Daoy (cell line): ENCODE measurements around the gene CHMP2A. TPM values are rescaled to one million over a fixed set of nuclear protein-coding genes. Genes with fewer than 3 reads are reported as not detected.
"Not testable (repeated sequence)": the region's sequence is repeated elsewhere in the genome, so short reads cannot be mapped to it uniquely, and the experiment has no call there.

Experiments
- DNase-seq: peaks from one replicate; pipeline ENCODE4 v3.0.0-alpha.2; 2015; ENCODE audit warnings: low read depth
- total RNA-seq: library from RNA; depleted of rRNA; stranded (reverse); fragments of >200 nt; shearing (Covaris generic); gene quantifications from 2 replicates; pipeline ENCODE4 v1.2.3, GENCODE V29; 2014; rRNA removed

Gene CHMP2A
- total RNA-seq, 1 experiment from 2014 or later = 103 TPM

DNA sequence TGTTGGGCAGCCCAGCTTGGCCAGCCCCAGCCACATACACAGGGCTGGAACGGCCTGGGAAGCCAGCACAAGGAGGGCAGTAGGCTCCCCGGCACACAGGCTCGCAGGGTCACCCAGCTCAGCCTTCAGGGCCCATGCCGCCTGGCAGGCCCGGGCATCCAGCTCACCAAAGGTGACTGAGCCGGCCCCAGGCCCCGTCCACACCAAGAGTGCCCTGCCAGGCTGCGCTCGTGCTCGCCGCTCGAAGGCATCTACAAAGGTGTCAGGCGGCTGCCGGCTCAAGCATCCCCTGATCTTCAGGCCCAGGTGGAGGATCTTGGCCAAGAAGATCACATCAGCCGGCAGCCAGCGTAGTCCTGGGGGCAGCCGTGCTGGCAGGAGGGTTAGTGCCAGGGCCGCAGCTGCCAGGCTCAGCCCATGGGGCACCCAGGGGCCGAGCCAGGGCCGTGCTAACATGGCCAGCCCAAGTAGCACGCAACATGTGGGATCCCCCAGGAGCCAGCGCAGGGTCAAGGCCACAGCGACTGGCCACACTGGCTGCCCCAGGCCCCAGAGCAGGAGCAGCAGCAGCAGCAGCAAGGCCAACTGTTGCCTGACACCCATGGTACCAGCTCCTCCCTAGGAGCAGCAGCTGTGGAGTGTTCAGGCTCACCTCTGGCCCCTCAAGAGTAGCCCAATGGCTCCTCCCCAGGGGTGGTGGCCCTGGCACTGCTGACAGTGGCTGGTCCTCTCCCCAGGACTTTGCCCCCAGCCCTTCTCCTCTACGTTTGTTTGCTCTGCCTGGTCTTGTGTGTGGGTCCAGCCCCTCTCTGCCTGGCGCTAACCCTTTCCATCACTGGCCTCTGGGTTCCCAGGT is 43.3 kb downstream of the CHMP2A start, which contains the start of gene SLC27A5:
TSS of gene SLC27A5 (minus strand) at position 640 of the 856 bp plus-strand sequence. CDS start at position 603, 37 bp downstream.
- no peak for DNase-seq

DNA sequence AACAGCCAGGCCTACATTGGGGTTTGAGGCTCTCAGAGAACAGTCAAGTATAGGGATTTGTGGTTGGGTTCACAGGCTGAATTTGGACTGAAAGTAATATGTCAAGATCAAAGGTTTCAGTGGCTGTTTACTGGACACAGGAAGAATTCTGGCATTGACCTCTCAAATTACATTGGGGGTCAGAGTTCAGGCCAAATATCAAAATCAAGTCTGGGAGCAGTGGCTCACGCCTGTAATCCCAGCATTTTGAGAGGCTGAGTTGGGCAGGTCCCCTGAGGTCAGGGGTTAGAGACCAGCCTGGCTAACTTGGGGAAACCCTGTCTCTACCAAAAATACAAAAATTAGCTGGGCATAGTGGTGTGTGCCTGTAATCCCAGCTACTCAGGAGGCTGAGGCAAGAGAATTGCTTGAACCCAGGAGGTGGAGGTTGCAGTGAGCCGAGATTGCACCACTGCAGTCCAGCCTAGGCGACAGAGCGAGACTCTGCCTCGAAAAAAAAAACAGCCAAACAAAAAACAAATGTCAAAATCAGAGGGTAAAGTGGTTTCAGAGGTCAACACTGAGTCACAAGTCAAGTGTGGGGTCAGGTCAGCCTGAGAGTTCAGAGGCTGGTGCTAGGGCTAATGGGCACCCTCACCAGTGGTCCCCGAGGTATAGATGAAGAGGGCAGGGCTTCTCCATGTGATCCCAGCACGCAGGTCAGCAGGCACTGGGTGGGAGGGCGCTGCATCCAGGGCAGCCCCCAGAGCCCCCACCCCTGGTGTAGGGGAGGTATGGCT is 44.6 kb downstream of the CHMP2A start:
- no peak for DNase-seq

- no peak for DNase-seq
Measured at GRCh38 chr19:58509731-58510083, 45.2 kb downstream of the CHMP2A start.

- DNase-seq = not testable (repeated sequence)
Measured at GRCh38 chr19:58507602-58508223, 47.2 kb downstream of the CHMP2A start.

Other genes starting within 250 kb of the CHMP2A start
- gene ERVK3-1, start 249.7 kb downstream of the CHMP2A start, total RNA-seq = 125 and 149 TPM in 2 replicates
- 2.1 TPM in 2 replicates for gene ZSCAN22, start 228.1 kb downstream of the CHMP2A start, total RNA-seq
- 28.5 and 38.4 TPM in 2 replicates for gene A1BG, start 201.6 kb downstream of the CHMP2A start, total RNA-seq
- gene ZNF497, start 192.4 kb downstream of the CHMP2A start, total RNA-seq = 1.5 and 2.7 TPM in 2 replicates
- gene ZNF837, start 174.1 kb downstream of the CHMP2A start, total RNA-seq = 4.2 and 5.0 TPM in 2 replicates
- gene RPS5, start 167.8 kb downstream of the CHMP2A start, total RNA-seq = 3,633 and 5,016 TPM in 2 replicates
- gene RNF225, start 159.4 kb downstream of the CHMP2A start, total RNA-seq = not detected in 2 replicates
- gene ZNF584, start 146.5 kb downstream of the CHMP2A start, total RNA-seq = 12.1 and 20.5 TPM in 2 replicates
- 0.95 and 3.0 TPM in 2 replicates for gene ZNF132, start 115.0 kb downstream of the CHMP2A start, total RNA-seq
- 9.0 and 13.5 TPM in 2 replicates for gene ZNF324B, start 103.5 kb downstream of the CHMP2A start, total RNA-seq
- gene ZNF324, start 88.0 kb downstream of the CHMP2A start, total RNA-seq = 8.5 and 9.9 TPM in 2 replicates
- gene ZNF446, start 78.8 kb downstream of the CHMP2A start, total RNA-seq = 8.3 and 16.4 TPM in 2 replicates
- 1.6 and 3.4 TPM in 2 replicates for gene SLC27A5, start 43.1 kb downstream of the CHMP2A start, total RNA-seq
- 4.8 and 4.9 TPM in 2 replicates for gene ZBTB45, start 35.3 kb downstream of the CHMP2A start, total RNA-seq
- gene TRIM28, start 11.0 kb downstream of the CHMP2A start, total RNA-seq = 575 and 591 TPM in 2 replicates
- gene UBE2M, start 3.5 kb upstream of the CHMP2A start, total RNA-seq = 123 and 129 TPM in 2 replicates
- 4.6 TPM in 2 replicates for gene MZF1, start 18.2 kb upstream of the CHMP2A start, total RNA-seq